Measurements from ENCODE around the gene GFRA1. TPM values are rescaled to one million over a fixed set of nuclear protein-coding genes. Genes with fewer than 3 reads are reported as not detected.

Gene GFRA1
- total and polyA plus RNA-seq, 2 donors (not counting 3 experiments of a cell fraction or from before 2014, with no cell fraction given): 0.22 to 0.88 TPM

DNA sequence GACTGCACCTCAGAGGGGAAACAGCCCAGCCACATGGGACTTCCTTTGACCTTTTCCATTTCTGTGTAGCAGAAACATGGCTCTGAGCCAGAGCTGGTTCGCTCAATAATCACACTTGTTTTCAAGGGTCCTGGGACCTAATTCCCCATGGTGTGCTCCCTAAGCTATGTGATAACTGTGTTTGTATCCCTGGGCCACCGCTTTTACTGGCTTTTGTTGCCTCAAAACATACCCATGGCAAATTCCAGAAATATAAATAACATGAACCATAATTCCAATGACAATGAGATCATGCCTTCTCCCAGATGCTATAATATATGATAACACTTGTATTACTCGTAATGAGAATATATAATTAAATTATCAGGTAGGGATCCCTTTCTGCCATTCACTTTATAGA is 196.4 kb downstream of the GFRA1 start:
- Histone ChIP-seq H3K9ac (replicated peaks; ENCODE audit: extremely low read depth, insufficient read depth, low read length) (no peak overlapping the region), H3K9me3 (replicated peaks; ENCODE audit: control insufficient read depth, insufficient read depth, low read length) (no peaks in the 10 kb centered on the region), H3K4me2 (ENCODE audit: insufficient read depth, low read length) (no peak overlapping the region), H3K36me3 (ENCODE audit: control insufficient read depth in 2 of 2, extremely low read depth in 1 of 2, insufficient read depth in 2 of 2, low read length in 2 of 2) (no peaks in the 10 kb centered on the region), H3K27me3 (ENCODE audit: control insufficient read depth in 2 of 2, insufficient read depth in 2 of 2, low read length in 2 of 2) (no peaks in the 10 kb centered on the region), H3K27ac (ENCODE audit: insufficient read depth, low read depth, low read length) (no peak overlapping the region), H3K9me1 (replicated peaks; ENCODE audit: control insufficient read depth, extremely low read depth, insufficient read depth, low read length) (no peaks in the 10 kb centered on the region), H4K20me1 (replicated peaks; ENCODE audit: control insufficient read depth, extremely low read depth, insufficient read depth, low read length) (no peaks in the 10 kb centered on the region), H2AFZ (ENCODE audit: low read depth, low read length) (no peak overlapping the region), H3K4me1 (ENCODE audit: control insufficient read depth, extremely low read depth, insufficient read depth, low read length) (no peaks in the 10 kb centered on the region), H3K4me3 (replicated peaks in 1 of 3; ENCODE audit: insufficient read depth in 1 of 3, low read depth in 1 of 3, low read length in 3 of 3) (no peak overlapping the region), H3K79me2 (ENCODE audit: control insufficient read depth, insufficient read depth, low read length) (no peaks in the 10 kb centered on the region)
- BruUV-seq (replicated peaks): no TSS peak
- POLR2A ChIA-PET: no interaction called here
- TF ChIP-seq JUN (IDR thresholded peaks at IDR 0.05; ENCODE audit: borderline replicate concordance, insufficient read depth, insufficient read length, low read depth): no peak
- TF ChIP-seq POLR2A (IDR thresholded peaks at IDR 0.05; ENCODE audit: low read depth, low read length): no peak
- no peak for TF ChIP-seq POLR2AphosphoS5 (IDR thresholded peaks at IDR 0.05; ENCODE audit: insufficient read depth, low read depth, low read length)
- TF ChIP-seq, protein P1, sequence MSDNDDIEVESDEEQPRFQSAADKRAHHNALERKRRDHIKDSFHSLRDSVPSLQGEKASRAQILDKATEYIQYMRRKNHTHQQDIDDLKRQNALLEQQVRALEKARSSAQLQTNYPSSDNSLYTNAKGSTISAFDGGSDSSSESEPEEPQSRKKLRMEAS (IDR thresholded peaks at IDR 0.05; ENCODE audit: insufficient read depth, insufficient read length): no peak
- TF ChIP-seq, protein P2, sequence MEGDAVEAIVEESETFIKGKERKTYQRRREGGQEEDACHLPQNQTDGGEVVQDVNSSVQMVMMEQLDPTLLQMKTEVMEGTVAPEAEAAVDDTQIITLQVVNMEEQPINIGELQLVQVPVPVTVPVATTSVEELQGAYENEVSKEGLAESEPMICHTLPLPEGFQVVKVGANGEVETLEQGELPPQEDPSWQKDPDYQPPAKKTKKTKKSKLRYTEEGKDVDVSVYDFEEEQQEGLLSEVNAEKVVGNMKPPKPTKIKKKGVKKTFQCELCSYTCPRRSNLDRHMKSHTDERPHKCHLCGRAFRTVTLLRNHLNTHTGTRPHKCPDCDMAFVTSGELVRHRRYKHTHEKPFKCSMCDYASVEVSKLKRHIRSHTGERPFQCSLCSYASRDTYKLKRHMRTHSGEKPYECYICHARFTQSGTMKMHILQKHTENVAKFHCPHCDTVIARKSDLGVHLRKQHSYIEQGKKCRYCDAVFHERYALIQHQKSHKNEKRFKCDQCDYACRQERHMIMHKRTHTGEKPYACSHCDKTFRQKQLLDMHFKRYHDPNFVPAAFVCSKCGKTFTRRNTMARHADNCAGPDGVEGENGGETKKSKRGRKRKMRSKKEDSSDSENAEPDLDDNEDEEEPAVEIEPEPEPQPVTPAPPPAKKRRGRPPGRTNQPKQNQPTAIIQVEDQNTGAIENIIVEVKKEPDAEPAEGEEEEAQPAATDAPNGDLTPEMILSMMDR (IDR thresholded peaks at IDR 0.05; ENCODE audit: extremely low read depth in 1 of 2, insufficient read depth in 1 of 2, low read depth in 1 of 2, low read length in 2 of 2): no peak
- no peak for TF ChIP-seq MYC (IDR thresholded peaks at IDR 0.05; ENCODE audit: low read depth, low read length)
- no peak for TF ChIP-seq FOS (IDR thresholded peaks at IDR 0.05; ENCODE audit: borderline replicate concordance, insufficient read depth, low read length)
- no peak for TF ChIP-seq GATA2 (IDR thresholded peaks at IDR 0.05; ENCODE audit: insufficient read depth, insufficient read length, low read depth, low read length)
- no peak for TF ChIP-seq EZH2 (IDR thresholded peaks at IDR 0.05; ENCODE audit: borderline replicate concordance, low read depth, low read length, severe bottlenecking)
- intact Hi-C loops (cut with micrococcal nuclease) (no loop called here), dilution Hi-C loops (cut with MboI; ENCODE audit: extremely low pct_ligation_motif_present, low sequenced_read_pairs) (no loop called here)
- FAIRE-seq: no peak
- CTCF ChIA-PET: no interaction called here
- DNase-seq (ENCODE audit: low read depth, low spot score): no peak
